HG03039 (cell line): Measurements from ENCODE around the gene ABAT.

Experiments
- ATAC-seq: cut with Tn5 transposase; IDR thresholded peaks from one replicate; pipeline ENCODE4 v1.9.1; 2021; ENCODE audit warnings: mild to moderate bottlenecking, moderate library complexity; ENCODE audit not compliant: unreplicated experiment

The ABAT gene

DNA sequence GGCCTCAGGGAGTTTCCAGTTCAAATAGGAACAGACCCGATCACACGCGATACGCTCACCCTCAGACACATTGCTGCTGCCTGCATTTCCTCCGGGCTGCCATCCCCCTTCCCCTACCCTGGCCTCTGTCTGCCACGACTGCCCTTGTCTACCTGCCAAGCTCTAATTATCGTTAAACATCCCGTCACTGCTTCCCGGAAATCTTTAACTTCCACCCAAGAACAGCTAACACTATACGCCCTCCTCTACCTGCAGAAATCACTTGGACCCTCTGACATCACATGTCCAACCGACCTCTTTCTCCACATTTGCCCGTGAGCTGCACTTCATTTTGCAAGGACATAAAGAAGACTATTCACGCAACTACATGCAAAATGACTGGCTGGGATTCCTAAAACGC is 40.4 kb downstream of the ABAT start:
- no peak for ATAC-seq

DNA sequence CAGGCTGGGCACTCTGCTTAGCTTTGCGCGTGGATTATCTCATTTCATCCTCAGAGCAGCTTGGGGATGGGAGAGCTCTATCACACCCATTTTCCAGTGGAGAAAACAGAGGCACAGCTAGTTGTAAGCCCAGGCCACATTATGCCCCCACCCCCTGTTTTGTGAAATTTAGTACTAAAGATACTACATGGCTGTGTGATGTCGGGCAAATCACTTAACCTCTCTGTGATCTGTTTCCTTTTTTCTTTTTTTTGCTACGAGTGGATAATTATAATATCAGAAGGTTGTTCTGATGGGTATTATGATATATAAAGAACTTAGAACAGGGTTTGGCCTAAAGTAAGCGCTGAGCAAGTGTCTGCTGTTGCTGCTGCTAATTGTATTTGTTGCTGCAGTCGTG is 41.6 kb downstream of the ABAT start:
- ATAC-seq = no peak

DNA sequence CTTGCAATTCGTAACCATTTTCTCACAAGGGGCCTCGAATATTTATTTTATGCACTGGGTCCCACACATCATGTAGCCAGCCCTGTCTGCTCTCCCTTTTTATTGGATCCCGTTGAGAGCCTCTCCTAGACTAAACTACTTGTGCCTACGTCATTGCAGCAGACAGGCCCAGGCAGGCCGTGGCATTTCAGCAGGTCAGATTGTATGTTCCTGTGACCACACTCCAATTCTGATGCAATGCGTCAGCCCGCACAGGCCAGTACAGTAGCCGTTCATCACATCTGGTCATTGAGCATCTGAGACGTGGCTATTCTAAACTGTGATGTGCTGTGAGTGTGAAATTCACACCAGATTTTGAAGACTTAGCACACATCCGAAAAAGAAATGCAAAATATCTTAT is 42.2 kb downstream of the ABAT start:
- ATAC-seq = no peak

DNA sequence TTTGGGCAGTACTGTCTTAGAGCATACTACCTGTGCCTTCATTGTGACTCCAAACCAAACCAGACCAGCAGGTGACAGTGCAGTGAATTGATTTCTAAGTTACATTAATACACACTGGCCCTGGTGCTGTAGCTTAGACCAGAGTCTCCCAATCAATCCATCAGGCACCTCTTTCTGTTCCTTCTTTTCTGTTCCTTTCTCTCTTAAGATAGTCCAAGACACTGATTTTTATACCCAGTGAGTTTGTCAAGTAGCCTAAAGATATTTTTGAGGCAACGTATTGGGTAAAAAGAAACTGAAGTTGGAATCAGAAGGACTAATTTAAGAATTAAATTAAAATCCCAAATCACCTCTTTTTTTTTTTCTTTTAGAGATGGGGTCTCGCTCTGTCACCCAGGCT is 43.1 kb downstream of the ABAT start:
- ATAC-seq = no peak

DNA sequence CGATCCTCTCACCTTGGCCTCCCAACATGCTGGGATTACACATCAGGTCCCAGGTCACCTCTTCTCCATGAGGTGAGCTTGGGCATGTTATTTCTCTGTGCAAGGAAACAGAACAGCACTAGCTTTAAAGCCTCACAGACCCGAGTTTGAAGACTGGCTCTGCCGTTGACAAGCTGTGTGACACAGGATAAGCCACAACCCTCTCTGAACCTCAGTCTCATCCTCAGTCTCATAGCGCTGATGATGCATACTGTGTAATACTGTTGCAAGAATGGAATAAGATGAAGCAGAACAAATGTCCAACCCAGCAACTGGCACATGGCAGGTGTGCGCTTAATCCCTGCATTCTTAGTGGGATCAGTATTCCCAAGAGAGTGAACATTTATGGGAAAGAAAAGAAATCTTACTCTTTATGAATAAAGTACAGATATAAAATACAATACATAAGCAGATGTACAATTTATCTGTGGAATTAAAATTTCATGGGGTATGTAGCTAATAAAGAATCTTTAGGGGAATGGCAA is 43.5 kb downstream of the ABAT start:
- no peak for ATAC-seq

DNA sequence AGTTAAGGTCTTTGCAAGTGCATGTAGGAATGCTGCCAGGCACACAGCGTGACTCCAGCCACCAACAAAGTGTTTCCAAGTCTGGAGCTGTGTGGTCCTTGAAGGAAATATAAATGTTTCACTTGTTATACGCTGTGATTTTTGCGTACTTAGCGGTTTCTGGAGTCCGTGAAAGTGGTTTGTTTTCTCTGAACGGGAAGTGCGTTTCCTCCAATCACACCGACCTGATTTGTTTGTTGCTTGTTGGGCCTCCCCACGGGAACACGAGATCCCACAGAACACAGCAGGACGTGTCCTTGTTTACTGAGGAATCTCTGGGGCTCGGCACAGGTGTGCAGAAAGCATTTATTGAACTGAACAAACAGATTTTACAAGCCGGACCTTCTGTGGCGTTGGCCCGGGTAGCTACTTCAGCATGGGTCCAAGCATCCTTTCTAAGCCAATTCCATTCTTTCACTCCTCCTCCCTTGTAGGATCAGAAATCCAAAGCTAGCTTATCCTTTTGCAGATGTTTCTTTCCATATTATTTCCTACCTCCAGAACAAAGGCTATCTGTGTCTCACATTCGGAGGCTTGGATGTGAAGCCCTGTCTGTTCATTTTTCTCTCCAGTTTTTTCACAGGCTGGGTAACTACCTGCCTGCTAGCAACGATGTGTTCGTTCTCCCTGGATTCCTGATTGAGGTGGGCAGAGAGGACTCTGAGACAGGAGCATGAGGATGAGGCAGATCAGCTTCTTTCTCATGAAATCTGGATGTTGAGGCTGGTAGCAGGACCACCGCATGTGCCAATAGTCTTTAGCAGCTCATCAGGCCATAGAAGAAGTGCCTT is 44.6 kb downstream of the ABAT start:
- ATAC-seq = no peak

DNA sequence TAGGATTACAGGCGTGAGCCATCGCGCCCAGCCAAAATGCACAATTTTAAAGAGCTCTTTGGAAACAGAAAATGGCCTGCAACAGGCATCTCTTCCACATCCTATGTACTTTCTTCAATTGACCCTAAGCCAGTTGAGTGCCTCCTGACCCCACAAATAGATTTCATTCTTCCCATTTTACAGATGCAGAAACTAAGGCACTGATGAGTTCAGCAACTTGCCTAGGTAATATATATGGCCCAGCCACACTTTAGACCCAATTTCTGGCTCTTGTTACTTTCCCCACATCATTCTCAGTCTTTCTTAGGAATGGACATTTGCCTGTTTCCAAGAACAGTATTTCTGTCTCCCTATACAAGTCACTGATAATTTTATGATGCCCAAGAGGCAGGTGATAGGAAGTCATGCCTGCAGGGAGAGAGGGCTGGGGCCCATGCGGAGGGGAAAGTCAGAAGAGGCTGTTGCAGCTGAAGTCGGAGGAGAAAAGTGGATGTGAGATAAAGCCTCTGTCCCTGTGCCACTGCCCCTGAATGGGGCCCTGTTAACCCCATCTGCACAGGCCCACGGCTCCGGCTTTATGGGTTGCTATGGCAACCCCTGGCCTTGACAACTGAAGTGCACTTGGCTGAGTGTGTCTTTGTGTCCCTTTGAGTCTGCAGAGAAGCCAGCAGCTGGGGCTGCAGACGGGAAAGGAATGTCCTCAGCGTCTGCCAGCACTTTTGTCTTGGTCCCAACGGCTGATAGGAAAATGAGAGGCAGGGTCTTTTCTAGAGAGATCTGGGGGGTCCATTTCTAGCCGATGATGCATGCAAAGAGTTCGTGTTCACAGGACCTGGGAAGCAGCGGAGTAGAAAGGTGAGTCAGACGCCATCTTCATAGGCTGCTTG is 45.9 kb downstream of the ABAT start:
- no peak for ATAC-seq

DNA sequence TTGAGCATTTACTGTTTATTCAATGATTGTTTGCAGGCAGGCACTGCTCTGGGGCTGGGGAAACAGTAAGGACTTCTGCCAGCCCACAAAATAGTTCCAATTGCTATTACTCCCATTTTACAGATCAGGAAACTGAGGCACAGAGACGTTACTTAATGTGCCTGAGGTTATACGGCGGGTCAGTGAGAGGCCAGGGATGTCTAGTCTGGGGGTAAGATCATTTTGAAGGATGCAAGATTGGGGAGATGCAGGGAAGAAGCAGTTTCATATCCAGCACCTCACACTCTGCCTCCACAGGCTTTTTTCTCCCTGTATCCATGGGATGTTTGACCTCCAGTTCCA is 46.5 kb downstream of the ABAT start:
- no peak for ATAC-seq

DNA sequence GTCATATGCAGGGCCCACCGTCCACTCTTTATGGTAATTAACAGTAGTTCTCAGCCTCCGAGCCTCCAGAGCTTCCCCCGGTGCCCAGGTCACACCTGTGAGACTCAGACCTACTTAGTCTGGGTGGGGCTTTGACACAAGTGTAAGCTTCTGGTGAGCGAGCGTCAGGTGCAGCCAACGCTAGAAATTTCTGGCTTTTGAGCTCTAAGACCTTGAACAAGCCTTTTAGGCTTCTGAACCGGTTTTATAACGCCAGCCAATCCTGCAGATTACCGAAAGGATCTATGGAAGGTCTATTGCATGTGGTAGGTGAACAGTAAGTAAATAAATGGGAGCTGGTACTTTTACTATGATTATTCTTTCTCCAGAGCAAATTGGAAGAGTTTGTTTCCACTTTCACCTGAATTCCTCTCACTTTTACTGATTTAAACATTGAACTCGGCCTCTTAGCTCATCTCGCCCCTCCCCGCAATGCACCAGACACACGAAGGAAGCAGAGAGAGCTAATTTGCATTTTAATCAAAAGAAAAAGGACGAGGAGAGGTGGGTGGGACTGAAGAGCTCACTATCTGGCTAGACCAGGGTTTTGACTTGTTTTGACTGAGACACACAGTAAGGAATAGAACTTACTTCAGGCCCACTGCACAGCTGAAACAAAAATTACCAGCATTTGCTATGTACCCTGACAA is 47.1 kb downstream of the ABAT start:
- ATAC-seq = no peak

DNA sequence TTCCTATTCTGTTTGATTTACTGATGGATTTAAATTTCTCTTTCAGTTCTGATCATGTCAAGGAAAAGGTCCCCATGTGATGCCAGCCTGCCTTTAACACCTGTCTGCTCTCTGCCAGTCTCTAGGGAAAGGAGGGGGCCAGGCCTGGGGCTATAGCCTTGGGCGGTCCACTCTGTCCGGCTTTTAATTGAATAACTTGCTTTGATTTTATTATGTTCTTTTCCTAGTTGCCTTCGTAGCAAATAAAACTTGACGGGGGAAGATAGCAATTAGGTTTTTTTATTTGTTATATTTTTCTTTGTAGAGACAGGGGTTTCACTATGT is 47.6 kb downstream of the ABAT start:
- ATAC-seq = no peak

DNA sequence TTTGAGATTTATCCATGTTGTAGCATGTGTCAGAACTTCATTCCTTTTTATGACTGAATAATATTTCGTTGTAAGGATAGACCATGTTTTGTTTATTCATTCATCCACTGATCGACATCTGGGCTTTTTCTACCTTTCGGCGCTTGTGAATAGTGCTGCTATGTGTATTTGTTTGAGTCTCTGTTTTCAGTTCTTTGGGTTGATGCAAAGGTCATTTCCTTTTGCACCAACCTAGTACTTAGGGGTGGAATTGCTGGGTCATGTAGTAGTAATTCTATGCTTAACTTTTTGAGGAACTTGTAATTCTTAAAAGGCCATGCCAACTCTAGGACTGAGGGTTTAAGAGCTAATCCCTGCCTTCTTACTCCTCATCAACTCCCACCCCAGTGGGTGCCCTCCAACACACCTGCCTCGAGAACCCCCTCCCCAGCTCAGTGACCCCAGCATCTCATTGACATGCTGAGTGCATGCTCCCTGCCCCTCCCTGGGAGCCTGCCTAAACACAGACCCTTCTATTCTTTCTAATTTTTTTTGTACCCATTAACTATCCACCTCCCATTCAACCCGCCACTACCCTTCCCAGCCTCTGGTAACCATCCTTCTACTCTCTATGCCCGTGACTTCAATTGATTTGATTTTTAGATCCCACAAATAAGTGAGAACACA is 51.2 kb downstream of the ABAT start:
- ATAC-seq = no peak

DNA sequence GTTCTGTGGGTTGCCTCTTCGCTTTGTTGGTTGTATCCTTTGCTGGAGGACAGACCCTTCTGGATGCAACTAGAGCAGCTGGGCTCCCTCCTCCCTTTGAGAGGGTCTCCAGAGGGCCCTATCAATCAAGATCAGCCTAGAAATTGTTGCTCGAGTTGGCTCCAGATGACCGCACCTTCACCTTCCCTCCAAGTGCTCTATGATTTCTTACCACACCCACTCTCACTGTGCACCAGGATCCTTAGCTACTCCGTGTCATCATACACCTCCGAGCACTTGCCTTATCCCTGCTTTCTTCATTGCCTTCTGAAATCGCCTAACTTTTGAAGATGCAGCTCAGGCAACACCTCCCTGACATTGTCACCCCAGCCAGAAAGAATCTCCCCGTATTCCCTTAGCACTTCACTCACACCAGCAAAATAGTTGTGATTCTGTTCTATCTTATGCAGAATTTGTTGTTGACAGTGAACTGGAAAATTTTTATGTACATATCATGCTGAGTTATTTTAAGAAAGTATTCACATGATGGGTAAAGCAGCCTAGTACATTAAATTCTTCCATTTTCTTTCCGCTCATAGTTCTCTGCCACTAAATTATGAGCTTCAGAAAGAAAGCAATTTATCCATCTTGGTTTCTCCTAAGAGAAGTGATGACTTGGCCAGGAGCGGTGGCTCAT is 52.9 kb downstream of the ABAT start:
- ATAC-seq = no peak

DNA sequence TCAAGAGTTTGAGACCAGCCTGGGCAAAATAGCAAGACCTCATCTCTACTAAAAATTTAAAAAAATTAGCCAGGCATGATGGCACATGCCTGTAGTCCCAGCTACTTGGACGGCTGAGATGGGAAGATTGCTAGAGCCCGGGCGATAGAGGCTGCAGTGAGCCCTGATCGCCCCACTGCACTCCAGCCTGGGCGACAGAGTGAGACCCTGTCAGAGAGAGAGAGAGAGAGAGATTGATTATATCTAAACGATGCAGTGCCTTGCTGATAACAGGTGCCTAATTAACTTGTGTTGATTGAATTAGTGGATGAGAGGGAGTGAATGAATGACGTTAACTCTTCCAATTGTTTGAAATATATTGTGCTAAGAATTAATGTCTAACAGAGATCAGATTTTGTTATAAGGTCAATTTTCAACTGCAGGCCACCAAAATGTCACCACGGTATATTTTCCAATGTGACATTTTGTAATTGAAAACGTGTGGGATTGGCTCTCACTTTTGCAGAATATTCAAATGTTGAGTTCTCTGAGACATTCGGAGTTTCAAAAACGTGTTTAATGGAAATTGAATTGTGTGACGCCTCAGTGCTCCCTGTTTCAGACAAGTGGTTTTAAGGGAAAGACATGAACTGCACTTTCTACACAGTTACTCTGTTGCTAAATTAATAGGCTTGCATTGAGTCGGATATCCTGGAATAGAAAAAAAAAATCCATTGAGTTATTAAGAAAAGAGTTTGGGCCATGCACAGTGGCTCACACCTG is 53.6 kb downstream of the ABAT start:
- ATAC-seq = no peak

DNA sequence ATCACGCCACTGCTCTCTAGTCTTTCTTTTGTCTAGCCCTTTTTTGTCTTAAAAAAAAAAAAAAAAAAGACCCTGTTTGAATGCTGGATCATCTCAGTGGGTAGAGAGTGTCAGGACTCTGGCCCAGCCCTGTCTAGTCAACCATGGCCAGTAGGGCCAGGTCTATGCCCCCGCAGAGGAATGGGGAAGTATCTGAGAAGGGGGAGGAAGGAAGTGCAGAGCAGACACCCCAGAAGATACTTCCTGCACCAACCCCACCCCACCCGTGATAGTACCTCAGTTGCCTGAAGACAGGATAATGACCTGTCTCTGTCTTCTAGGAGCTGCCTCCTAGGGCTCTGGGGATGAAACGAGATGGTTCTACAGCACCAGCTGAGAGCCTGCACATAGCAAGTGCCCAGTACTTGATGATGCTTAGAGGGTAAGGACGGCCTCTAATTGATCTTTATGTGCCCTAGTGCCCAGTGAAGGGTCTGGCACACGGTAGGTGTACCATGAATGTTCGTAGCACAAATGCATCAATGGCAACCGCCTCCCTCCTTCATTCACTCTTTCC is 55.4 kb downstream of the ABAT start:
- no peak for ATAC-seq

DNA sequence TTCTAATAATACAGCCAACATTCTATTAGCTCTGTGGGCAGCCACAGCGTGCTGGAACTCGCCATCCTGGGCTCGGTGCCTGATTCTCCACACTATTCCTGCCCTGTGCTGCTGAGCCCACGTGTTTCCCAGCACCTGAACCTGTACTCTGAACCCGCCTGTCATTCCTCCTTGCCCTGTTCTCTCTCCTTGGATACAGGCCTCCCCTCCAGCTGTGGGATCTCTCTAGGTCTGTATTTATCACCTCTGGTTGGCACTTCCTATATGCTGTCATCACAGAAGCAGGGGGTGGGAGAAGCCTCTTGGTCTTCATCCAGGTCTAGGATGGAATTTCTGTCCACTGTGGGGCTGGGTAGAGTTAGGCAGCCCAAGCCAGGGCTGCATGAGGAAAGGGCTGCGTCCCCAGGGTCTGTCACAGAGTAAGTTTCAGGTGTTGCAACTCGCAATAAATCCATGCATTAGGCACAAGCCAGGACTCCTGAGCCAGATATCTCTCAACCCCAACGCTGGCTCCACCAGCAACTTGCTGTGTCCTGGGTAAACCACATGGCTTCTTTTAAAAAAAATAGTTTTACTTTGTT is 56.0 kb downstream of the ABAT start:
- ATAC-seq = no peak

DNA sequence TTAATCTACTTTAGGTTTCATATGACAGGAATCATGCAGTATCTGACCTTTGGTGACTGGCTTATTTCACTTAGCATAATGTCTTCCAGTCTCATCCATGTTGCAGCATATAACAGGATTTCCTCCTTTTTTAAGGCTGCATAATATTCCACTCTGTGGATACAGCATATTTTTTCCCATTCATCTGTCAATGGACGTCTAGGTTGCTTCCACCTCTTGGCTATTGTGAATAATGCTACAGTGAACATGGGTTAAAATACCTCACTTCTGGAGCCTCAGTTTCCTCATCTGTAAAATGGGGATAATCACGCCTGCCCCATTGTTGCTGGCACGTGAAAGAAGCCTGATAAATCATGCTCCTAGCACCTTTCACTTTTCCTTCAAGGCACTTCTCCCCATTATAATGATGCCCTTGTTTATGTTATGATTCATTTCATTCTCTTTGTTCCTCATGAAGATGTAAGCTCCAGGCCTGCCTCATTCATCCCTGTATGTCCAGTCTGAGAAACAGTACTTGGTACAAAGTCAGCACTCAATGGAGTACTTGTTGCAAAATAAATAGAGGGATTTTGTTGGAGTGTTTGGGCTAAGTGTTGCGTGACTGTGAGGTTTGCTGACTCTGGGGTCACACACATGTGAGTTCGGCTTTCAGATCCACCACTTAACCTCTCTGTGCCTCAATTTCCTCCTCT is 59.6 kb downstream of the ABAT start:
- no peak for ATAC-seq

DNA sequence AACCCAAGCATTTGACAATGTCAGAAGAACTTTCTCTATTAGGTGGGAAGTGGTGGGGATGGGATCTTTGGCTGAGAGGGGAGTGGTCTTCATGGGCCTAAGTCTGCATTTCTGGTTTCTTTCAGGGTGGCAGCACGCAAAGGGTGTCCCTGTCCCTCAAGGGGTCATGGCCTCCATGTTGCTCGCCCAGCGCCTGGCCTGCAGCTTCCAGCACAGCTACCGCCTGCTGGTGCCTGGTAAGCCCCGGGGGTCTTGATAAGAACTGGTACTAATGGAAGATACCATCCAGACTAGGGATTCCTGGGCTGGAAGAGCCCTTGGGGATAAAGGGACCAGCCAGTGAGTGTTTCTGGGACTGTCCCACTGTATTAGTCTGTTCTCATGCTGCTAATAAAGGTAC is 61.2 kb downstream of the ABAT start:
- no peak for ATAC-seq

DNA sequence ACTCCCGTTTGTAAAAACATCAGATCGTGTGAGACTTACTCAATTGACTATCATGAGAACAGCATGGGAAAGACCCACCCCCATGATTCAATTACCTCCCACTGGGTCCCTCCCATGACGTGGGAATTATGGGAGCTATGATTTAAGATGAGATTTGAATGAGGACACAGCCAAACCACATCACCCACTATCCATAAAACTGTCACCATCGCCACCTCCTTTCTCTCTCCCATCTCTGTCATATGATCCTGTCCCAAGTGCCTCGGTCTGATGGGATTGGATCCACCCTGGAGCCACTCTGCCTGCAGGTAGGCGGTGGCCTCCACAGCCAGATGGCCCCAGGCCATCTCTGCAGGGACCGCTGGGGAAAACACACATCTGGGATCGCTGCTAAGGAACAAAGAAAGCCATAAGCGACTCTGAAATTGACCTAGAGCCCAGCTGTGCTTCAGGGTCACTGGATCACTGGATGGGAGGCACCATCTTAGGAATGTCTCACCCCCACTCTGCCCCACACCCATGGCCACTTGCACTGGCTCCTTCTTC is 61.8 kb downstream of the ABAT start:
- no peak for ATAC-seq
